HG02840 (cell line): ENCODE data around the gene MT2A.
"Not testable (repeated sequence)": the region's sequence is repeated elsewhere in the genome, so short reads cannot be mapped to it uniquely, and the experiment has no call there.

Experiments
- ATAC-seq: cut with Tn5 transposase; IDR thresholded peaks from one replicate; pipeline ENCODE4 v1.9.1; 2021; ENCODE audit warnings: mild to moderate bottlenecking, moderate library complexity, moderate number of reproducible peaks; ENCODE audit not compliant: unreplicated experiment, low FRiP score

The MT2A gene

GRCh38 chr16:56608043-56608875 lies at the start of gene MT2A:
TSS of gene MT2A (plus strand) at chr16:56608584. CDS start at chr16:56608656, 72 bp downstream.
- ATAC-seq = peak; percentile 72

GRCh38 chr16:56559109-56559508 lies 49.3 kb upstream of the MT2A start:
- no peak for ATAC-seq

- ATAC-seq = no peak
Measured at GRCh38 chr16:56560447-56560846, 47.9 kb upstream of the MT2A start.

- no peak for ATAC-seq
Measured at GRCh38 chr16:56561126-56561525, 47.3 kb upstream of the MT2A start.

GRCh38 chr16:56564793-56565477 lies 43.4 kb upstream of the MT2A start, which contains the start of gene MT4:
TSS of gene MT4 (plus strand) at chr16:56565073. CDS start at chr16:56565129, 56 bp downstream.
- no peak for ATAC-seq

GRCh38 chr16:56569971-56570370 lies 38.4 kb upstream of the MT2A start:
- no peak for ATAC-seq

GRCh38 chr16:56571525-56571924 lies 36.9 kb upstream of the MT2A start:
- no peak for ATAC-seq

- ATAC-seq = no peak
Measured at GRCh38 chr16:56574625-56575024, 33.8 kb upstream of the MT2A start.

- no peak for ATAC-seq
Measured at GRCh38 chr16:56576585-56577299, 31.6 kb upstream of the MT2A start.

- no peak for ATAC-seq
Measured at GRCh38 chr16:56577300-56577625, 31.1 kb upstream of the MT2A start.

- ATAC-seq = no peak
Measured at GRCh38 chr16:56580391-56581048, 27.9 kb upstream of the MT2A start.

GRCh38 chr16:56582911-56583310 lies 25.5 kb upstream of the MT2A start:
- not testable (repeated sequence) for ATAC-seq

- ATAC-seq = no peak
Measured at GRCh38 chr16:56583351-56584168, 24.8 kb upstream of the MT2A start.

GRCh38 chr16:56584276-56584675 lies 24.1 kb upstream of the MT2A start:
- no peak for ATAC-seq

GRCh38 chr16:56588781-56589140 lies 19.6 kb upstream of the MT2A start:
- ATAC-seq = no peak

GRCh38 chr16:56589141-56590039 lies 19.0 kb upstream of the MT2A start, which contains the start of gene MT3:
TSS of gene MT3 (plus strand) at chr16:56589528. CDS start at chr16:56589591, 63 bp downstream.
- ATAC-seq = no peak

- no peak for ATAC-seq
Measured at GRCh38 chr16:56591377-56592060, 16.9 kb upstream of the MT2A start.

GRCh38 chr16:56593573-56594291 lies 14.7 kb upstream of the MT2A start:
- ATAC-seq = no peak
